NB4 (cell line): Measurements from ENCODE around the gene IFT81.

ENCODE experiments used
- CTCF ChIP-seq: IDR thresholded peaks from one replicate; pipeline ENCODE4 v1.5.1; 2012; ENCODE audit warnings: low read depth, low read length
- MAX ChIP-seq: IDR thresholded peaks from 2 replicates; pipeline ENCODE4 v1.6.1; 2011; ENCODE audit warnings: low read depth, low read length
- POLR2A ChIP-seq: IDR thresholded peaks from 2 replicates; pipeline ENCODE4 v1.6.1; 2011; ENCODE audit warnings: mild to moderate bottlenecking; ENCODE audit not compliant: insufficient read length; ENCODE audit errors: extremely low read depth

- no peak for TF ChIP-seq CTCF
- no peak for TF ChIP-seq POLR2A
- no peak for TF ChIP-seq MAX
These were observed 43.7 kb upstream of the IFT81 start for GRCh38 chr12:110080410-110080809.
